BJ (cell line): ENCODE data around the gene KIF20B. TPM values are rescaled to one million over a fixed set of nuclear protein-coding genes. Genes with fewer than 3 reads are reported as not detected.

Experiments used
- CTCF ChIA-PET: fragments of 350-600 bp; formaldehyde crosslinking; extraction: SDS; loops from one replicate; lab custom pipeline; 2021; ENCODE audit warnings: antibody characterized with exemption, inconsistent platforms; lab: Yijun Ruan, JAX
- POLR2A ChIA-PET: fragments of 300-600 bp; sonication (Branson Sonifier 250); formaldehyde crosslinking; extraction: SDS; loops from one replicate; lab custom pipeline; 2021; ENCODE audit warnings: antibody characterized with exemption; lab: Charles Lee
- DNase-seq: peaks from one replicate; pipeline ENCODE4 v3.0.0-alpha.2; 2011; ENCODE audit warnings: low read depth
- H3K27me3 ChIP-seq: 2 replicates; pipeline ENCODE4 v1.6.0; 2011; ENCODE audit warnings: low read length; ENCODE audit not compliant: control insufficient read depth, insufficient read depth
- H3K36me3 ChIP-seq: 2 replicates; pipeline ENCODE4 v1.5.1; 2011; ENCODE audit warnings: low read length; ENCODE audit not compliant: control insufficient read depth, insufficient read depth
- H3K4me3 ChIP-seq: 2 replicates; pipeline ENCODE4 v1.5.1; 2011; ENCODE audit warnings: low read depth, mild to moderate bottlenecking, control low read depth, low read length
- polyA plus RNA-seq: library from polyadenylated mRNA; depleted of rRNA; stranded (reverse); fragments of >200 nt; gene quantifications from 2 replicates; pipeline ENCODE4 v1.2.3, GENCODE V29; 2011
- TF ChIP-seq, protein P1 (sequence below): IDR thresholded peaks from 2 replicates; pipeline ENCODE4 v1.5.1; 2011; ENCODE audit warnings: low read depth, mild to moderate bottlenecking, control low read depth, inconsistent platforms, low read length, moderate library complexity; ENCODE audit not compliant: insufficient read depth

The KIF20B gene
- polyA plus RNA-seq, 1 experiment, result 1.4 TPM

DNA sequence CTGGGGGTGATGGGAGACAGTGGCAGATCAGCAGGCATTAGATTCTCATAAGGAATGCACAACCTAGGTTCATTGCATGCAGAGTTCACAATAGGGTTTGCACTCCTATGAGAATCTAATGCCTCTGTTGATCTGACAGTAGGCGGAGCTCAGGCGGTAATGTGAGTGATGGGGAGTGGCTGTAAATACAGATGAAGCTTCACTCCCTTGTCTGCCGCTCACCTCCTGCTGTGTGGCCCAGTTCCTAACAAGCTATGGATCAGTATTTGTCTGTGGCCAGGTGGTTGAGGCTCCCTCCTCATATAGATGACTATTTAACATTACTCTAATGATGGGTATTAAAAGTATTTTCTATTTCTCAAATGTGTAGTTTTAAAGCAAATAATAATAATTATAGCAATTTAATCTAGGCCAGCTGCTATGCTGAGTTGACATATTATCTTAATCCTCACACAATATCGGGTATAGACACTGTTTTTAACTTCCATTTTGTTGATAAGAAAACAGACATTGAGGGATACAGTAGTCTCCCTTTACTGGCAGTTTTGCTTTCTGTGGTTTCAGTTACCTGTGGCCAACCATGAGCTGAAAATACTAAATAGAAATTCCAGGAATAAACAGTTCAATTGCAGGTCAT lies 39.9 kb downstream of the KIF20B start:
- no peaks in the 10 kb centered on the region for H3K27me3 ChIP-seq
- no peak for DNase-seq
- TF ChIP-seq, protein P1, sequence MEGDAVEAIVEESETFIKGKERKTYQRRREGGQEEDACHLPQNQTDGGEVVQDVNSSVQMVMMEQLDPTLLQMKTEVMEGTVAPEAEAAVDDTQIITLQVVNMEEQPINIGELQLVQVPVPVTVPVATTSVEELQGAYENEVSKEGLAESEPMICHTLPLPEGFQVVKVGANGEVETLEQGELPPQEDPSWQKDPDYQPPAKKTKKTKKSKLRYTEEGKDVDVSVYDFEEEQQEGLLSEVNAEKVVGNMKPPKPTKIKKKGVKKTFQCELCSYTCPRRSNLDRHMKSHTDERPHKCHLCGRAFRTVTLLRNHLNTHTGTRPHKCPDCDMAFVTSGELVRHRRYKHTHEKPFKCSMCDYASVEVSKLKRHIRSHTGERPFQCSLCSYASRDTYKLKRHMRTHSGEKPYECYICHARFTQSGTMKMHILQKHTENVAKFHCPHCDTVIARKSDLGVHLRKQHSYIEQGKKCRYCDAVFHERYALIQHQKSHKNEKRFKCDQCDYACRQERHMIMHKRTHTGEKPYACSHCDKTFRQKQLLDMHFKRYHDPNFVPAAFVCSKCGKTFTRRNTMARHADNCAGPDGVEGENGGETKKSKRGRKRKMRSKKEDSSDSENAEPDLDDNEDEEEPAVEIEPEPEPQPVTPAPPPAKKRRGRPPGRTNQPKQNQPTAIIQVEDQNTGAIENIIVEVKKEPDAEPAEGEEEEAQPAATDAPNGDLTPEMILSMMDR, result no peak
- ChIA-PET CTCF (no interaction called here), POLR2A (no interaction called here)
- H3K36me3 ChIP-seq, result no peaks in the 10 kb centered on the region; the same call in 1 of the 2 replicates
- H3K4me3 ChIP-seq, result no peak overlapping the region

DNA sequence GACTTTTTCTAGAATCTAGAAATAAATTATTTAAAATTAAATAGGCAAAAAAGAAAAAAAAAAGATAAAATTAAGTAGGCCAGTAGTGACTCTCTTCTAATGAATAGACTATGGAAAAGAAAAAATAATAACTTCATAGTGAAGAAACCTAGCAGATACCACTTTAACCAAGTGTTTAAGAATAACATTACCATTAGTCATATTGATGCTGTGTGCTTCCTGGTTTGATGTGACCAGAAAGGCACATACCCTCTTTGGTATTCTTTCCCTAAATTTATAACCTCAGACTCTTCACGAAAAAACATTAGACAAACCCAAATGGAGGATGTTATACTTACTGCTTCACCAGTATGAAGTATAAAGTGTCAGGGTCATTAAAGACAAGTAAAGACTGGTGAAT lies 42.6 kb downstream of the KIF20B start:
- Histone ChIP-seq H3K36me3 (peaks cover 2% of the 10 kb centered on the region; the same call in 1 of the 2 replicates), H3K4me3 (no peak overlapping the region), H3K27me3 (no peaks in the 10 kb centered on the region)
- TF ChIP-seq, protein P1, result no peak
- CTCF ChIA-PET, result interaction anchor here (1.4 kb wide), 1 partner anchor 11 kb away, joined by 3 read pairs; no protein-coding TSS in a partner anchor
- no peak for DNase-seq
- POLR2A ChIA-PET, result no interaction called here

DNA sequence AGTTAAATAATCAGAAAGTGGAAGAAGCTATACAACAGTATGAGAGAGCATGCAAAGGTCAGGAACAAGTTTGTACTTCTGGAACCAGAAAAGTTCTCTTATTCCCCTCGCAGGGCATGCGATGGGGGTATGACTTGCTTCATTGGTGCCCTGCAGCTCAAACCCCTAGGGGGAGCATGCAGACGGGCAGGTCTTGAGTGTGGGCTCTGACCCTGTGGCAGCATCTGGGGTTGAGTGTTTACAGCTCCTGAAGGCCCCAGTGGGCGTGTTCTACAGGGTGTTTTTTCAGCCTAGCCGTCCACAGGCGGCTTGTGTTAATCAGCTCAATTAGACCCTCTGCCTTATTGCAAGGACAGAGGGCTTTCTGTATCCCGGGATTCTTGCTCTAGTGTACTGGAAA lies 44.5 kb downstream of the KIF20B start:
- Histone ChIP-seq H3K4me3 (no peak overlapping the region), H3K36me3 (peaks cover 2% of the 10 kb centered on the region; the same call in 1 of the 2 replicates), H3K27me3 (no peaks in the 10 kb centered on the region)
- DNase-seq, result no peak
- TF ChIP-seq, protein P1, result no peak
- POLR2A ChIA-PET, result no interaction called here
- CTCF ChIA-PET, result interaction anchor here (1.3 kb wide), 1 partner anchor 11 kb away, joined by 3 read pairs; no protein-coding TSS in a partner anchor

DNA sequence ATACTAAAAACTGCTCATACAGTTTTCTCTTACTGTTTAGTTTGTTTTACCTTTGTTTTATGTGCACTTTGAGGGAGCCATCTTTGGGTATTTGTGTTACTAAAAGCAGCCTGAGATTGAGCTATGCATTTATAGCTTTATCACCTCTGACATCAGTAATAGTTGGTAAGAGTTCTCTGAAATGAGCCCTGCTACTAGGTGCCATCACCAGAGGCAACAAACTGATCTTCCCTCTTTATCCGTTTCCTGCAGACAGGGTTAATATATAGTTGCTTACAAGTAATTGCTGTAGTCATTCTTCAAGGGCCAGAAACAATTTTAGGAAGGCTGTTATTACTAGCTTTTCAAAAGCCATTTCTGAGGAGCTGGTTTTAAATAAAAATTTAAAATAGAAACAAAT lies 49.1 kb downstream of the KIF20B start:
- H3K4me3 ChIP-seq, result no peak overlapping the region
- ChIA-PET CTCF (no interaction called here), POLR2A (interaction anchor here (0.7 kb wide), 1 partner anchor 17 kb away, joined by 3 read pairs; no protein-coding TSS in a partner anchor)
- peaks cover 2% of the 10 kb centered on the region; the same call in 1 of the 2 replicates for H3K36me3 ChIP-seq
- H3K27me3 ChIP-seq, result no peaks in the 10 kb centered on the region
- TF ChIP-seq, protein P1, result no peak
- no peak for DNase-seq

DNA sequence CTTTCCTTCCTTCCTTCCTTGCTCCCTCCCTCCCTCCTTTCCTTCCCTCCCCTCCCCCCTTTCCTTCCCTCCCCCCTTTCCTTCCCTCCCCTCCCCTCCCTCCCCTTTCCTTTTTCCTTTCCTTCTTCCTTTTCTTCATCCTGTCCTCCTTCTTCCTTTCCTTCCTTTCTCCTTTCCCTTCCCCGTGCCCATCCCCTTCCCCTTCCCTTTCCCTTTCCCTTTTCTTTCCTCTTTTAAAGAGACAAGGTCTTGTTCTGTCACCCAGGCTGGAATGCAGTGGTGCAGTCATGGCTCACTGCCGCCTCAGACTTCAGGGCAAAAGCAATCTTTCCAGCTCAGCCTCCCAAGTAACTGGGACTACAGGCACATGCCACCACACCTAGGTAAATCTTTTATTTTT lies 54.0 kb downstream of the KIF20B start:
- TF ChIP-seq, protein P1, result no peak

More for the DNA sequence above, 54.0 kb downstream of the KIF20B start:
- no peak for DNase-seq
- ChIA-PET POLR2A (interaction anchor here (0.6 kb wide), 1 partner anchor 20 kb away, joined by 5 read pairs; no protein-coding TSS in a partner anchor), CTCF (interaction anchor here (1.0 kb wide), 1 partner anchor 11 kb away, joined by 3 read pairs; no protein-coding TSS in a partner anchor)
- Histone ChIP-seq H3K36me3 (no peaks in the 10 kb centered on the region), H3K27me3 (no peaks in the 10 kb centered on the region), H3K4me3 (no peak overlapping the region)
